Left renal pelvis (tissue), 4 donors: ENCODE measurements around the gene WWP2. TPM values are rescaled to one million over a fixed set of nuclear protein-coding genes. Genes with fewer than 3 reads are reported as not detected.
"Not testable (repeated sequence)": the region's sequence is repeated elsewhere in the genome, so short reads cannot be mapped to it uniquely, and the experiment has no call there.

Experiments used
- DNase-seq, 4 donors: peaks; one replicate each; pipeline ENCODE4 v3.0.0-alpha.2; 2013; ENCODE audit warnings: low read depth in 4 of 4, low spot score in 3 of 4
- polyA plus RNA-seq, 4 donors: library from polyadenylated mRNA; unstranded; fragments of 120-200 nt; gene quantifications; one replicate each; pipeline ENCODE4 v1.2.1, GENCODE V29; 2013; ENCODE audit not compliant: insufficient read length in 4 of 4

The WWP2 gene
- polyA plus RNA-seq, 4 donors: 29.9 to 50.5 (median 40.8) TPM

- no peak for DNase-seq
Measured at GRCh38 chr16:69853481-69853880, 91.3 kb downstream of the WWP2 start.

- DNase-seq: not testable (repeated sequence)
Measured at GRCh38 chr16:69854776-69855175, 92.6 kb downstream of the WWP2 start.

- no peak for DNase-seq
Measured at GRCh38 chr16:69855592-69855991, 93.5 kb downstream of the WWP2 start.

- no peak for DNase-seq
Measured at GRCh38 chr16:69858191-69859104, 96.3 kb downstream of the WWP2 start.

GRCh38 chr16:69859105-69859989, 97.2 kb downstream of the WWP2 start:
- no peak for DNase-seq

GRCh38 chr16:69860233-69861231, 98.4 kb downstream of the WWP2 start:
- DNase-seq: no peak

GRCh38 chr16:69861292-69862030, 99.3 kb downstream of the WWP2 start:
- DNase-seq: peak in 3 of 4 donors; percentile 56 to 65 (median 60)

- no peak for DNase-seq
Measured at GRCh38 chr16:69863401-69864281, 101.5 kb downstream of the WWP2 start.

- no peak for DNase-seq
Measured at GRCh38 chr16:69865701-69866100, 103.6 kb downstream of the WWP2 start.

- no peak for DNase-seq
Measured at GRCh38 chr16:69867784-69868560, 105.8 kb downstream of the WWP2 start.

GRCh38 chr16:69870761-69871160, 108.6 kb downstream of the WWP2 start:
- no peak for DNase-seq

GRCh38 chr16:69871708-69872107, 109.6 kb downstream of the WWP2 start:
- DNase-seq: no peak

- no peak for DNase-seq
Measured at GRCh38 chr16:69872888-69873287, 110.8 kb downstream of the WWP2 start.

- no peak for DNase-seq
Measured at GRCh38 chr16:69873783-69874182, 111.7 kb downstream of the WWP2 start.

- no peak for DNase-seq
Measured at GRCh38 chr16:69874271-69874670, 112.1 kb downstream of the WWP2 start.

GRCh38 chr16:69880640-69881133, 118.6 kb downstream of the WWP2 start:
- no peak for DNase-seq

GRCh38 chr16:69881141-69881540, 119.0 kb downstream of the WWP2 start:
- no peak for DNase-seq

- no peak for DNase-seq
Measured at GRCh38 chr16:69883744-69884143, 121.6 kb downstream of the WWP2 start.
